Measurements from ENCODE around the gene EXOC3L4.

The EXOC3L4 gene

GRCh38 chr14:103133210-103134140 lies 39.0 kb downstream of the EXOC3L4 start:
- DNase-seq, result no peak

DNA sequence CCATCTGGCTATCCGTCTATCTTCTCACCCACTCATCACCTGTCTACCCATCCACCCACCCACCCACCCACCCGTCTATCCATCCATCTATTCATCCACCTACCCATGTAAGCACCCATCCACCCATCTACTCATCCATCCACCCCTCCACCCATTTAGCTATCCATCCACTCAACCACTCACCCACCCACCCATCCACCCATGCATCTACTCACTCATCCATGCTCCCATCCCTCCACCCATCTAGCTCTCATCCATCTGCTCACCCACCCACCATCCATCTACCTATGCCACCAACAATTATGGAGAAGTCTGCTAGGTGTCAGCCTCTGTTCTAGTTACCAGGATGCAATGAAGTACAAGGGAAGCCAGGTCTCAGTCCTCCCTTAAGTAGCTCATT lies 39.9 kb downstream of the EXOC3L4 start:
- DNase-seq, result no peak

DNA sequence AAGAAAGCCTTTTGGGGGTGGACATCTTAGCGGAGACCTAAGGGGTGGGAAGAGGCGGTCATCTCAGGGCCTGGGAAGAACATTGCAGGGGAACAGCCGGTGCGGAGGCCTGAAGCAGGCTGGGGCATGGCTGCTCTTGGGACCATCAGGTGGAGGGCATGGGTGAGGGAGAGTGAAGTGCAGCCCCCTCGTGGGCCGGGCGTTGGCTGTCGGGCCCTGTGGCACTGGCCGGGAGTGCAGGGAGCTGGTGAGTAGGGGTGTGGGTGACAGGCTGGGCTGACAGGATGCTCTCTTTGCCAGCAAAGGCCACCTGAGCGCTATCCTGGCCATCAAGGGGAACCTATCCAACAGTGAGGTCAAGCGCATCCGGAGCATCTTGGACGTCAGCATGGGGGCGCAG lies 40.4 kb downstream of the EXOC3L4 start:
- no peak for DNase-seq

DNA sequence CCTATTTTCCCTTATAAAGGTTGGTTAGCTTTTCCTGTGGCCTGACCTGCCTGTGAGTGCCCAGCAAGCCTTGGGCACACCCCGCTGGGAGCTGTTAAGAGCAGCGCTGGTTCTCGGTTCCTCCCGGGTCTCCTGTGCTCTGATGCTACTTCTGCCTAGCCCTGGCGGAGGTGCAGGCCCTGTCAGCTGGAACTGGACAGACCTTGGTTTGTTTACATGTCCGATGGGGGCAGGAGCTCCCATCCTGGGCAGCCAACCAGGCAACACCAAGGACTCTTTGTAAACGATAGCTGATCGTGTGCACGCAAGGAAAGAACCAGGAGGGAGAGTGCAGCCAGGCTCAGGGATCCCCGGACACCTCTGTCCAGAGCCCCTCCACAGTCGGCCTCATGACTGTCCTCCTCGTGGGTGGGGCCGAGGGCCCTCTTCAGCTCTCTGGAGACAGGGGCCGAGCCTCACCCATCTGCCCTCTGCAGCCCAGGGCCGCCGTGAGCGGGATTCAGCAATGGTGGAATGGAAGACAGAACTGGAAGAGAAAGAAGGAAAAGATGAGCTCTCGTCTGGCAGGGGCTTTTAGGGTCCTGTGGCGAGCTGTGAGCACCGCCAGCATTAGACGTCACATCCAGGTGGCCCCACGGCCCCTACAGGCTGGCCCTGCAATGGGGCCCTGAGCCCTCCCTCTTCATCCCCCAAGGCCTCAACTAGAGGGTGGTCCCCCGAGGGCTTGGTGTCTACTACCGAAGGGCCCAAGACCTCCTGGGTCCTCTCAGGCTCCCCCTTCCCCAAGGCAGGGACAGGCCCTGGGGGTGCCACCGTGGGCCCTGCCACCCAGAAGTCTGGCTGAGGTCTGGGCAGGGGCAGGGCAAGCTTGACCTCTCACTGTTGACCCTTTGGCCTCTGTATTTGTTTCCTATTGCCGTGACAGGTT lies 41.1 kb downstream of the EXOC3L4 start:
- peak in 1 of 4 experiments; percentile 7 for DNase-seq

DNA sequence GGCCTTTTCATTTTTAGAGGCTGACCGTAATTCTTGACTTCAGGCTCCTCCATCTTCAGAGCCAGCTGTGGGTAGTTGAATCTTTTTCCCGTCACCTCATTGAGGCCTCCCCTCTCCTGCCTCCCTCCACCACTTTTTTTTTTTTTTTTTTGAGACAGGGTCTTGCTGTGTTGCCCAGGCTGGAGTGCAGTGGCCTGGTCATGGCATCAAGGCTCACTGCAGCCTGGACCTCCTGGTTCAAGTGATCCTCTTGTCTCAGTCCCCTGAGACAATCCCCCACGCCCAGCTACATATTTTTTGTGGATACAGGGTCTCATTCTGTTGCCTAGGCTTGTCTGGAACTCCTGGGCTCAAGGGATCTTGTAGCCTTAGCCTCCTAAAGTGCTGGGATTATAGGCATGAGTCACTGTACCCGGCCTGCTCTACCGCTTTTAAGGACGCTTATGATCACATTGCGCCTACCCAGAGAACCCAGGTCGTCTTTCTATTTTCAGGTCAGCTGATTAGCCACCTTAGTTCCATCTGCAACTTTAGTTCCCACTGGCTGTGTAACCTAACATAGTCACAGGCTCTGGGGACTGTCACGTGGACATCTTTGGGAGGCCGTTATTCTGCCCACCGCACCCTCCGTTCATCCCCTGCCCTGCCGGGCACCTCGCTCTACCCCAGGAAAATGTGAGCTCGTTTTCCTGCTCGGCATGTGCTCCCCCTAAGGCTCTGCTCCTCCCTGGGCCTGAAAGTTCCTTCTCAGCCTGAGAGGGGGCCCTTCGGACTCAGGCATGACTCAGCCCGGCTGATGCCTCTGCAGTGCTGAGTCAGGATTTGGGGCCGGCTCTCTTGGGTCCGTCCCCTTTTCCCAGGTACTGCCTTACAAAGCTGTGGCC lies 42.1 kb downstream of the EXOC3L4 start:
- DNase-seq, result peak; percentile 43 to 65 (median 60)

- no peak for DNase-seq
Observed at GRCh38 chr14:103137689-103138300, 43.3 kb downstream of the EXOC3L4 start.

DNA sequence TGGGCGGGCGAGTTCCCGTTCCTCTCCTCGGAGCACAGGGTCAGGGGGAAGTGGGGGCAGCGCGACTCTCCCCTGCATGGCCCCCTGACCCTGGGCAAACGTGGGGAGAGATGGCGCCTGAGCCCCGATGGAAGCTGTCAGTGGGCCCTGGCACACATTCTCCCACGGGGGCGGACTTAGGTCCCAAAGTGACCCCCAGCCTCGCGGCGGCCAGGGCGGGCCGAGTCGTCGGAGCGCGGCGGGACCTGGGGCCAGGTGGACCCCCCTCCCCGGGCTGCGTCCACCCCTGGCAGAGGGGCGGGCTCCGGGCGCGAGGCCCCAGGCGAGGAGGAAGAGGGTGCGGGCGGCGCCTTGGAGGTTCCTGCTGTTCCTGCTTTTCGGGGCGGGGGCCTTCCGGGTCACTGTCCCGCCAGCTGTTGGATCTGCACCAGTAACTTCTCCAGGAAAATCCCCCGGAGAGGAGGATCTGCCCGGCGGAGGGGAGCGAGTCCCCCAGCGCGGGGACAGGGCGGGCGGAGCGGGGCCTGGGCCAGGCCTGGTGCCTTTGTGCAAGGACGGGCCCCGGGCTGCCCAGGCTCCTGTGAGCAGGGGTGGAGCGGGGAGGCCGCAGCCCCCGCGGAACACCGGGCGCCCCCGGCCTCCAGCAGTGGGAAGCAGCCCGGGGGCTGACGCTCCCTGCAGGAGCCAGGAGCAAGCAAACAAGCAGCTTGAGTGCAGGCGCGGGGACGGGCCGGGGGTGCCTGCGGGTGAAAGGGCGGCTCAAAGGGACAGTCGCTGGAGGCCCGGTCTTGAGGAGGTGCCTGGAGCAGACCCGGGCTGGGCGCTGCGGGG lies 44.0 kb downstream of the EXOC3L4 start:
- DNase-seq, result peak in 3 of 4 experiments; percentile 49 to 69 (median 67)

DNA sequence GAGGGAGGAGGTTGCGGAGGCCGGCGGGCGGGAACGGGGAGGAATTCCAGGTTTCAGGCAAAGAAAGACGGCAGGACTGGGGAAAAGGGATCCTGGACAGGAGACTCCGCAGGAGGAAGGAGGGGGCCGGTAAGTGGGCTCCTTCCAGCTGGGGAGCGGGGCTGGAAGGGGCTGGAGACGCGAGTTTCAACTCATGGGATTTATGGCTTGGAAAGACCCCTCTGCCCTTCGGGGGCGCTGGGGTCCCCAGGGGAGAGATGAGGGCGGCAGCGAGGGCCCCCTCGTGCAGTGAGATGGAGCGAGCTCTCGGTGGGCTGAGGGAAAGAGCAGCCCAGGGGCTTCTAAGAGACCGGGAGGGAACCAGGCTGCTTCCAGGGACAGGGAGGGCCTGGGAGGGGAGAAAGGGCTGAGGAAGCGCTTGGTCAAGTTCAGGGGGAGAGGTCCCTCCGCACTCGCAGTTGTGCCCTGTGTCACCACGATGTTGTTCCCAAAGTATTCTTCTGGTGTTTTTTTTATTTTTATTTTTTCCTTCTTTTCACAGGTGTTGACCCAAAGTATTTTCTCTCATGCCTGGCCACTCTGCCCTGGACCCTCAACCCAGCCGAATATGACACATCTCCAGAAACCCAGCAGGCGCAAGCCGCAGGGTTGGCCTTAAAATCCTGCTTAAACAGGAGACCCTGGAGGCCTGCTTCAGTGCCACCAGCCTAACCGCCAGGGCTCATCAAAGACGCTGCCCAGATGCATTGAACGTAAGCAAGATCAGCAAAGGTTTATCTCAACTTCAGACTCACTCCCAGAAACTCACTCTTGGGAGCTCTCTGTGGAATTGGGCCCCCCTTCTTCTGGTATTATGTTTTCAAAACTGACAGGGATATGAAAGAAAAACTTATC lies 44.9 kb downstream of the EXOC3L4 start:
- no peak for DNase-seq

DNA sequence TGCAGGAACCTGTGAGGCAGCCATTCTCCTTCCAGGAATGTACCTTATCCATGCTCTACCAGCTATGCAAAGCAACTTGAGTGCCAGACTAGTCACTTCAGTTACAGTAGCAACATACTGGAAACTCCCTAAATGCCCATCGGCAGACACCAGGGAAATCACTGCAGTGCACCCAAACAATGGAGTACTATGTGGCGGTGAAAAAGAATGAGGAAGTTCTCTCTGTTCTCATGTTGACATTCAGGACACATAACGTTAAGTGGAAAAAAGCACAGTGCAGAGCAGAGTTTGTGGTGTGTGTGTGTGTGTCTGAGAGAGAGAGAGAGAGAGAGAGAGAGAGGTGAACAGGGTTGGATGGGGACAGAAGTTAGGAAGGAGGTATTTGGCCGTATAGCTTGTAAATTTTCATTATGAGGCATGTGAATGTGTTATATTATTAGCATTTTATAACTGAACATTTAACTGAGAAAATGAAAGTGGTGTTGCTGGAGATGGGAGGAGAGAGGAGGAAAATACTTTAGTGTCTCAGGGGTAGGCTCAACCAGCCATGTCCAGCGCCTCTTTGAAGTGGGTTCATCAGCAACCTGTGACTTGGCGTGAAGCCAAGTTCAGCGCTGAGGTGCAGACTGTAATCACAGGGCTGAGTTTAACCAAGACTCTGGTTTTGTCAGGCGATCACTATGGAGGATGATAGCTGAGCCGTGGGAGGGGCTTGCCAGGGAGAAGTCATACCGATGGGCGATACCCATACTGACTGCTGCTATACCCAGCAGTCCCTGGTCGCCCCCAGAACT lies 46.0 kb downstream of the EXOC3L4 start:
- peak in 2 of 4 experiments; percentile 31 to 32 for DNase-seq

GRCh38 chr14:103141117-103141796 lies 46.7 kb downstream of the EXOC3L4 start:
- DNase-seq, result peak; percentile 62 to 76 (median 68)

GRCh38 chr14:103142026-103142425 lies 47.5 kb downstream of the EXOC3L4 start:
- DNase-seq, result no peak

- no peak for DNase-seq
Observed at GRCh38 chr14:103142721-103143302, 48.3 kb downstream of the EXOC3L4 start.

DNA sequence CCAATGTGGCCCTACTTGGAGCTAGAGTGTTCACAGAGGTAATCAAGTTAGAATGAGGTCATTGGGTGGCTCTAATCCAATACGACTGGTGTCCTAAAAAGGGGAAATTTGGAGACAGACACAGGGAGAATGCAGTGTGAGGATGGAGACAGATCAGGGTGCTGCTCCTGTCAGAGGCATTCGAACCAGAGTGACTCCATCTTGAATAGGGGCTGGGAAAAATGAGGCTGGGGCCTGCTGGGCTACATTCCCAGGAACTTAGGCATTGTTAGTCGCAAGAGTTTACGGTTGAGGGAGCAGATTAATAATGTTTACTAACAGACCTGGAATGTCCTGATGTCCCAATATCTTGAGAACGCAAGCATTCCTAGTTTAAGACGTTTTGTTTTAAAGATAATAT lies 49.0 kb downstream of the EXOC3L4 start:
- DNase-seq, result no peak

GRCh38 chr14:103144085-103144484 lies 49.6 kb downstream of the EXOC3L4 start:
- DNase-seq, result no peak

GRCh38 chr14:103146141-103146709 lies 51.7 kb downstream of the EXOC3L4 start:
- DNase-seq, result no peak

- DNase-seq, result no peak
Observed at GRCh38 chr14:103149351-103150237, 55.1 kb downstream of the EXOC3L4 start.
